ENCODE data around the gene MPRIP.

The MPRIP gene

GRCh38 chr17:17206913-17207335 lies 164.7 kb downstream of the MPRIP start:
- no peak for TF ChIP-seq CTCF (IDR thresholded peaks at IDR 0.05; ENCODE audit: low read depth, low read length)
- DNase-seq (ENCODE audit: extremely low read depth, low read depth) = no peak

DNA sequence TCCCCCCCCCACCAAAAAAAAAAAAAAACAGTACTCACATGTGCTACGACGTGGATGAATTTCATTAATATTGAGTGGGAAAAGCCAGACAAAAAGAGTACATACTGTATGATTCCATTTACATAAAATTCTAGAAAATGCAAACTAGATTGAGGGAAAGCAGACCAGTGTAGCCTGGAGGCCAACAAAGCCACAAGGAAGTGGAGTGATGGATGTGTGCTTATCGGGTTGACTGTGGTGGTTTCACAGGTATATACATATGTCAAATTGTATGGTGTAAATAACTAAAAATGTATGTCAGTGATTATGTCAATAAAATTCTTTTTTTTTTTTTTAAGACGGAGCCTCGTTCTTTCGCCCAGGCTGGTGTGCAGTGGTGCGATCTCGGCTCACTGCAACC lies 165.7 kb downstream of the MPRIP start:
- TF ChIP-seq CTCF (IDR thresholded peaks at IDR 0.05; ENCODE audit: low read depth, low read length) = no peak
- no peak for DNase-seq (ENCODE audit: extremely low read depth, low read depth)

DNA sequence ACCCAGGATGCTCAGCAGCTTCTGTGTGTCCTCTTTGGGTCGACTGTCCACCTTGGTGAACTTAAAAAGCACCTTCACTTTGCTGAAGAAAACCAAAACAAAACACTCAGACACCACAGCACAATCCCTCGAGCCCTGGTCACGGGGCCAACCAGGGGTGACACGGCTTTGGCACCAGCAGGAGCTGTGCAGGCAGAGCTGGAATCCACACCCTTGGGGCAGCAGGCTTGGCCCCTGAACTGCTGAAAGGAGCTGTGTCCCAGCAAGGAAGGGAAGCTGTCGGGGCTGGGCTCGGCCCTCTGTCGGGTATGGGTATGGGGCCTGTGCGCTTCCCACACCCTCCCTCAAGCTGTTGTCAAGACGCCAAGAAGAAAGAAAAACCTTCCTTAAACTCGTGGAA lies 171.5 kb downstream of the MPRIP start:
- no peak for TF ChIP-seq CTCF (IDR thresholded peaks at IDR 0.05; ENCODE audit: low read depth, low read length)
- no peak for DNase-seq (ENCODE audit: extremely low read depth, low read depth)

- no peak for DNase-seq (ENCODE audit: extremely low read depth, low read depth)
- TF ChIP-seq CTCF (IDR thresholded peaks at IDR 0.05; ENCODE audit: low read depth, low read length) = no peak
Observed at GRCh38 chr17:17214646-17215436, 172.6 kb downstream of the MPRIP start.

GRCh38 chr17:17215575-17215974 lies 173.3 kb downstream of the MPRIP start:
- no peak for TF ChIP-seq CTCF (IDR thresholded peaks at IDR 0.05; ENCODE audit: low read depth, low read length)
- no peak for DNase-seq (ENCODE audit: extremely low read depth, low read depth)

DNA sequence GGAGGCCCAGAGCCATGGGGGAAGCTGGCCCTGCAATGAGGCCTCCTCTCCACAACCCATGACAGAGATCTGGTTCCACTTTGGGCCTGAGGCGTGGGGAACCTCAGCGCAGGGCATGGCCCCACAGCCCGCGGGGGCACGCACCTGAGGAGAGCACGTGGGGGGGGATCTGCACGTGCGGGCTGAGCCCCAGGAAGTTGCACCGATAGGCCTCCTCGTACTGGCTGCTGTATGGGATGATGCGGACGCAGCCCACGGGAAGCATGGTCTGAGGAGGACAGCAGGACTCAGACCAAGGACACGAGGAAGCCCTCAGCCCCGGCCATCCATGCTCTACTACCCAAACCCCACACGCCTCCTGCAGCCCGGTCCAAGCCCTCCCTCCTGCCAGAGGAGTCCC lies 174.0 kb downstream of the MPRIP start:
- DNase-seq (ENCODE audit: extremely low read depth, low read depth) = no peak
- no peak for TF ChIP-seq CTCF (IDR thresholded peaks at IDR 0.05; ENCODE audit: low read depth, low read length)

GRCh38 chr17:17216776-17217175 lies 174.5 kb downstream of the MPRIP start:
- DNase-seq (ENCODE audit: extremely low read depth, low read depth) = no peak

More at GRCh38 chr17:17216776-17217175, 174.5 kb downstream of the MPRIP start:
- TF ChIP-seq CTCF (IDR thresholded peaks at IDR 0.05; ENCODE audit: low read depth, low read length) = no peak

Measured in AG09319 (cell line).